ENCODE data around the gene ZBTB32.

DNA sequence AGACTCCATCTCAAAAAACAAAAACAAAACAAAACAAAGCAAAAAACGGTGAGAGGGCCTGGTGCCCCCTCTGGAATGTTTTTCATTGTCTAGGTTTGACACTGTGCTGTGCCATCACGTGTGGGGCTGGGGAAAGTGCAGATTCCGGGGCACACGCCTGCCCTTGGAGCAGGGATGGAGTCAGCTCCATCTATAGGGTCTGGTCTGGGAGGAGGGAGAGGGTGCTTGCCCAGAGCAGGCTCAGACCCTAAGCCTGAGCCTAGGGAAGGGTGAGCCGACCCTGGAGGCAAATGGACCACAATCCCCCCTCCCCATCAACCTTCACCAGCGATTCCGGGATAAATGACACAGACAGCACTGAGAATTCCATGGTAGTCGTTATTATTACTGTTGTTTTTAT lies 10.9 kb upstream of the ZBTB32 start:
- TF ChIP-seq TCF7L2 (IDR thresholded peaks at IDR 0.05; ENCODE audit: borderline replicate concordance, extremely low read depth, insufficient read depth, insufficient read length) (no peak), FOSL1 (IDR thresholded peaks at IDR 0.05; ENCODE audit: low read depth) (no peak), JUND (IDR thresholded peaks at IDR 0.05) (no peak), EZH2 (IDR thresholded peaks at IDR 0.05) (no peak), POLR2AphosphoS5 (IDR thresholded peaks at IDR 0.05; ENCODE audit: low read depth, low read length) (no peak), ZFX (IDR thresholded peaks at IDR 0.05) (no peak)
- TF ChIP-seq, protein P1, sequence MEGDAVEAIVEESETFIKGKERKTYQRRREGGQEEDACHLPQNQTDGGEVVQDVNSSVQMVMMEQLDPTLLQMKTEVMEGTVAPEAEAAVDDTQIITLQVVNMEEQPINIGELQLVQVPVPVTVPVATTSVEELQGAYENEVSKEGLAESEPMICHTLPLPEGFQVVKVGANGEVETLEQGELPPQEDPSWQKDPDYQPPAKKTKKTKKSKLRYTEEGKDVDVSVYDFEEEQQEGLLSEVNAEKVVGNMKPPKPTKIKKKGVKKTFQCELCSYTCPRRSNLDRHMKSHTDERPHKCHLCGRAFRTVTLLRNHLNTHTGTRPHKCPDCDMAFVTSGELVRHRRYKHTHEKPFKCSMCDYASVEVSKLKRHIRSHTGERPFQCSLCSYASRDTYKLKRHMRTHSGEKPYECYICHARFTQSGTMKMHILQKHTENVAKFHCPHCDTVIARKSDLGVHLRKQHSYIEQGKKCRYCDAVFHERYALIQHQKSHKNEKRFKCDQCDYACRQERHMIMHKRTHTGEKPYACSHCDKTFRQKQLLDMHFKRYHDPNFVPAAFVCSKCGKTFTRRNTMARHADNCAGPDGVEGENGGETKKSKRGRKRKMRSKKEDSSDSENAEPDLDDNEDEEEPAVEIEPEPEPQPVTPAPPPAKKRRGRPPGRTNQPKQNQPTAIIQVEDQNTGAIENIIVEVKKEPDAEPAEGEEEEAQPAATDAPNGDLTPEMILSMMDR (IDR thresholded peaks at IDR 0.05 in 2 of 3, conservative IDR thresholded peaks at IDR 0.05 in 1 of 3; ENCODE audit: borderline replicate concordance in 1 of 3, insufficient read depth in 1 of 3, low read depth in 2 of 3, low read length in 2 of 3): no peak
- TF ChIP-seq, protein P2, sequence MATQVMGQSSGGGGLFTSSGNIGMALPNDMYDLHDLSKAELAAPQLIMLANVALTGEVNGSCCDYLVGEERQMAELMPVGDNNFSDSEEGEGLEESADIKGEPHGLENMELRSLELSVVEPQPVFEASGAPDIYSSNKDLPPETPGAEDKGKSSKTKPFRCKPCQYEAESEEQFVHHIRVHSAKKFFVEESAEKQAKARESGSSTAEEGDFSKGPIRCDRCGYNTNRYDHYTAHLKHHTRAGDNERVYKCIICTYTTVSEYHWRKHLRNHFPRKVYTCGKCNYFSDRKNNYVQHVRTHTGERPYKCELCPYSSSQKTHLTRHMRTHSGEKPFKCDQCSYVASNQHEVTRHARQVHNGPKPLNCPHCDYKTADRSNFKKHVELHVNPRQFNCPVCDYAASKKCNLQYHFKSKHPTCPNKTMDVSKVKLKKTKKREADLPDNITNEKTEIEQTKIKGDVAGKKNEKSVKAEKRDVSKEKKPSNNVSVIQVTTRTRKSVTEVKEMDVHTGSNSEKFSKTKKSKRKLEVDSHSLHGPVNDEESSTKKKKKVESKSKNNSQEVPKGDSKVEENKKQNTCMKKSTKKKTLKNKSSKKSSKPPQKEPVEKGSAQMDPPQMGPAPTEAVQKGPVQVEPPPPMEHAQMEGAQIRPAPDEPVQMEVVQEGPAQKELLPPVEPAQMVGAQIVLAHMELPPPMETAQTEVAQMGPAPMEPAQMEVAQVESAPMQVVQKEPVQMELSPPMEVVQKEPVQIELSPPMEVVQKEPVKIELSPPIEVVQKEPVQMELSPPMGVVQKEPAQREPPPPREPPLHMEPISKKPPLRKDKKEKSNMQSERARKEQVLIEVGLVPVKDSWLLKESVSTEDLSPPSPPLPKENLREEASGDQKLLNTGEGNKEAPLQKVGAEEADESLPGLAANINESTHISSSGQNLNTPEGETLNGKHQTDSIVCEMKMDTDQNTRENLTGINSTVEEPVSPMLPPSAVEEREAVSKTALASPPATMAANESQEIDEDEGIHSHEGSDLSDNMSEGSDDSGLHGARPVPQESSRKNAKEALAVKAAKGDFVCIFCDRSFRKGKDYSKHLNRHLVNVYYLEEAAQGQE (IDR thresholded peaks at IDR 0.05; ENCODE audit: low read depth): no peak
- TF ChIP-seq, protein P3, sequence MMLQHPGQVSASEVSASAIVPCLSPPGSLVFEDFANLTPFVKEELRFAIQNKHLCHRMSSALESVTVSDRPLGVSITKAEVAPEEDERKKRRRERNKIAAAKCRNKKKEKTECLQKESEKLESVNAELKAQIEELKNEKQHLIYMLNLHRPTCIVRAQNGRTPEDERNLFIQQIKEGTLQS (IDR thresholded peaks at IDR 0.05): no peak

All from HCT116 (cell line).